GM21717 (cell line): ENCODE data around the gene LCE6A.

Experiments used
- ATAC-seq: cut with Tn5 transposase; IDR thresholded peaks from one replicate; pipeline ENCODE4 v1.9.1; 2021; ENCODE audit warnings: mild to moderate bottlenecking, moderate library complexity; ENCODE audit not compliant: unreplicated experiment

The LCE6A gene

GRCh38 chr1:152842556-152842955 is at the start of gene LCE6A:
LCE6A (plus strand) TSS chr1:152842856; CDS start chr1:152843521, 665 bp downstream.
- no peak for ATAC-seq

GRCh38 chr1:152795686-152796085 is 47.0 kb upstream of the LCE6A start:
- ATAC-seq = no peak

- no peak for ATAC-seq
These were observed 46.2 kb upstream of the LCE6A start, which contains the start of gene LCE1D for GRCh38 chr1:152796421-152796820. LCE1D (plus strand) TSS chr1:152796721; CDS start chr1:152797795, 1,074 bp downstream.

- ATAC-seq = no peak
These were observed 41.3 kb upstream of the LCE6A start for GRCh38 chr1:152801333-152801732.

- ATAC-seq = no peak
These were observed 36.1 kb upstream of the LCE6A start, which contains the start of gene LCE1C for GRCh38 chr1:152806576-152806975. LCE1C (minus strand) TSS chr1:152806651; CDS start chr1:152805478, 1,173 bp downstream.

- no peak for ATAC-seq
These were observed 31.6 kb upstream of the LCE6A start for GRCh38 chr1:152811050-152811449.

- no peak for ATAC-seq
These were observed 31.0 kb upstream of the LCE6A start, which contains the start of gene LCE1B for GRCh38 chr1:152811671-152812070. LCE1B (plus strand) TSS chr1:152811971; CDS start chr1:152812447, 476 bp downstream.

GRCh38 chr1:152817309-152817708 is 25.3 kb upstream of the LCE6A start:
- ATAC-seq = no peak

- ATAC-seq = no peak
These were observed 19.4 kb upstream of the LCE6A start for GRCh38 chr1:152823294-152823693.

- ATAC-seq = no peak
These were observed 17.7 kb upstream of the LCE6A start for GRCh38 chr1:152824964-152825363.

- no peak for ATAC-seq
These were observed 15.5 kb upstream of the LCE6A start, which contains the start of gene LCE1A for GRCh38 chr1:152827173-152827572. LCE1A (plus strand) TSS chr1:152827473; CDS start chr1:152827473, 0 bp downstream.

GRCh38 chr1:152836870-152837269 is 5.8 kb upstream of the LCE6A start:
- no peak for ATAC-seq

- ATAC-seq = no peak
These were observed 13.0 kb downstream of the LCE6A start for GRCh38 chr1:152855661-152856060.

- no peak for ATAC-seq
These were observed 15.4 kb downstream of the LCE6A start for GRCh38 chr1:152858062-152858461.

GRCh38 chr1:152859696-152860095 is 17.0 kb downstream of the LCE6A start, which contains the start of gene LCE7A:
LCE7A (plus strand) TSS chr1:152859996; CDS start chr1:152860698, 702 bp downstream.
- ATAC-seq = no peak

GRCh38 chr1:152860129-152860528 is 17.5 kb downstream of the LCE6A start:
- no peak for ATAC-seq

GRCh38 chr1:152861374-152861773 is 18.7 kb downstream of the LCE6A start:
- no peak for ATAC-seq

- no peak for ATAC-seq
These were observed 21.8 kb downstream of the LCE6A start for GRCh38 chr1:152864443-152864842.

GRCh38 chr1:152866321-152866720 is 23.7 kb downstream of the LCE6A start:
- no peak for ATAC-seq

GRCh38 chr1:152869808-152870419 is 27.3 kb downstream of the LCE6A start:
- ATAC-seq = no peak

GRCh38 chr1:152870831-152871730 is 28.4 kb downstream of the LCE6A start:
- no peak for ATAC-seq

- ATAC-seq = no peak
These were observed 29.1 kb downstream of the LCE6A start for GRCh38 chr1:152871731-152872126.
